HFFc6 (cell line): ENCODE measurements around the gene CLCN4. TPM values are rescaled to one million over a fixed set of nuclear protein-coding genes. Genes with fewer than 3 reads are reported as not detected.
A peak's percentile ranks its signal among the peaks of the same experiment; 100 is the strongest.

ENCODE experiments used
- DNase-seq: peaks from one replicate; pipeline ENCODE4 v3.0.0-alpha.2; 2018
- H3K27ac Mint-ChIP-seq: 2 replicates; pipeline ENCODE4 v1.8.0; 2020; ENCODE audit warnings: mild to moderate bottlenecking, mixed read lengths
- H3K27me3 Mint-ChIP-seq: 2 replicates; pipeline ENCODE4 v1.8.0; 2021; ENCODE audit warnings: mild to moderate bottlenecking, moderate library complexity, mixed read lengths; ENCODE audit not compliant: insufficient read depth
- H3K36me3 Mint-ChIP-seq: 2 replicates; pipeline ENCODE4 v1.8.0; 2021; ENCODE audit warnings: low read depth, mixed read lengths
- H3K4me1 Mint-ChIP-seq: 2 replicates; pipeline ENCODE4 v1.8.0; 2020; ENCODE audit warnings: low read depth, mixed read lengths
- H3K4me3 Mint-ChIP-seq: 2 replicates; pipeline ENCODE4 v1.8.0; 2020; ENCODE audit warnings: mild to moderate bottlenecking, moderate library complexity, mixed read lengths
- H3K9me3 Mint-ChIP-seq: 2 replicates; pipeline ENCODE4 v1.8.0; 2020; ENCODE audit warnings: mild to moderate bottlenecking, mixed read lengths
- total RNA-seq, 6 experiments: library from RNA; stranded (reverse); fragmentation: NEBNext Ultra II Directional; extraction: Animal tissue kit (Norgen Biotek cat#: 25700); gene quantifications; 2 replicates in 1 of 6; 3 replicates in 5 of 6; pipeline ENCODE4 v1.2.3, GENCODE V29; 2021
- TF ChIP-seq, protein P1 (sequence below): fragments of 200-600 bp; sonication (generic); IDR thresholded peaks from 2 replicates; pipeline ENCODE4 v1.5.0; 2021; ENCODE audit warnings: antibody characterized with exemption, mild to moderate bottlenecking

CLCN4 gene
- total RNA-seq, 6 experiments from 2014 or later = 0.14 to 0.17 TPM; not detected in 4

DNA sequence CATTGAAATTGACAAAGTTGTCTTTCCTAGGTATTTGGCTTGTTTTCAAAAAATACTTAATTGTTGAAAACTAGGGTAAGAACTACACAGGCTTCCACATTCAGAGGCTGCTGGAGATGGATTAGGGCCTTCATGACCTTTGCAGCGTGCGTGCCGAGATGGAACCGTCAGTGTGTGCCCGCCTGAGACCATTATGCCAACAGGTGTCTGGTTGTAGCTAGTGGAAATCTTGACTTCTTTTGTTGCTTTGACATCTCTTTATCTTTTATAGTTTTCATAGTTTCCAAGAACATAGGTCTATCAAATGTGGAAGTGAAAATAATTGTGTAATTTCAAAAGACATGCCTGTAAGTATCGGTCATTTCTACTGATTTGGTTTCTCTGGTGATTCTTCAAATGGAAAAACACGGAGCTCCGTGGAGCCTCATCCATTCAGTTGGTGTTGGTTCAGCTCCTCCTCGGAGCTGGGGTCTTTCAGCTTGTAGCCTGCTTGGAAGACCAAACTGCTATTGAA is 38.9 kb upstream of the CLCN4 start:
- Mint-ChIP-seq H3K4me3 (no peak overlapping the region), H3K27me3 (no peaks in the 10 kb centered on the region; the same call in 1 of the 2 replicates), H3K27ac (no peak overlapping the region), H3K9me3 (peaks cover 20% of the 10 kb centered on the region; the same call in 1 of the 2 replicates), H3K36me3 (peaks cover 51% of the 10 kb centered on the region), H3K4me1 (no peaks in the 10 kb centered on the region)
- TF ChIP-seq, protein P1, sequence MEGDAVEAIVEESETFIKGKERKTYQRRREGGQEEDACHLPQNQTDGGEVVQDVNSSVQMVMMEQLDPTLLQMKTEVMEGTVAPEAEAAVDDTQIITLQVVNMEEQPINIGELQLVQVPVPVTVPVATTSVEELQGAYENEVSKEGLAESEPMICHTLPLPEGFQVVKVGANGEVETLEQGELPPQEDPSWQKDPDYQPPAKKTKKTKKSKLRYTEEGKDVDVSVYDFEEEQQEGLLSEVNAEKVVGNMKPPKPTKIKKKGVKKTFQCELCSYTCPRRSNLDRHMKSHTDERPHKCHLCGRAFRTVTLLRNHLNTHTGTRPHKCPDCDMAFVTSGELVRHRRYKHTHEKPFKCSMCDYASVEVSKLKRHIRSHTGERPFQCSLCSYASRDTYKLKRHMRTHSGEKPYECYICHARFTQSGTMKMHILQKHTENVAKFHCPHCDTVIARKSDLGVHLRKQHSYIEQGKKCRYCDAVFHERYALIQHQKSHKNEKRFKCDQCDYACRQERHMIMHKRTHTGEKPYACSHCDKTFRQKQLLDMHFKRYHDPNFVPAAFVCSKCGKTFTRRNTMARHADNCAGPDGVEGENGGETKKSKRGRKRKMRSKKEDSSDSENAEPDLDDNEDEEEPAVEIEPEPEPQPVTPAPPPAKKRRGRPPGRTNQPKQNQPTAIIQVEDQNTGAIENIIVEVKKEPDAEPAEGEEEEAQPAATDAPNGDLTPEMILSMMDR = no peak
- no peak for DNase-seq

- H3K36me3 Mint-ChIP-seq = peaks cover 51% of the 10 kb centered on the region
- H3K4me3 Mint-ChIP-seq = no peak overlapping the region
- no peak for DNase-seq
- TF ChIP-seq, protein P1 = no peak
- H3K9me3 Mint-ChIP-seq = peaks cover 20% of the 10 kb centered on the region; the same call in 1 of the 2 replicates
- H3K27ac Mint-ChIP-seq = no peak overlapping the region
- H3K27me3 Mint-ChIP-seq = no peaks in the 10 kb centered on the region; the same call in 1 of the 2 replicates
- H3K4me1 Mint-ChIP-seq = no peaks in the 10 kb centered on the region
These were observed 38.2 kb upstream of the CLCN4 start for GRCh38 chrX:10118530-10118929.

DNA sequence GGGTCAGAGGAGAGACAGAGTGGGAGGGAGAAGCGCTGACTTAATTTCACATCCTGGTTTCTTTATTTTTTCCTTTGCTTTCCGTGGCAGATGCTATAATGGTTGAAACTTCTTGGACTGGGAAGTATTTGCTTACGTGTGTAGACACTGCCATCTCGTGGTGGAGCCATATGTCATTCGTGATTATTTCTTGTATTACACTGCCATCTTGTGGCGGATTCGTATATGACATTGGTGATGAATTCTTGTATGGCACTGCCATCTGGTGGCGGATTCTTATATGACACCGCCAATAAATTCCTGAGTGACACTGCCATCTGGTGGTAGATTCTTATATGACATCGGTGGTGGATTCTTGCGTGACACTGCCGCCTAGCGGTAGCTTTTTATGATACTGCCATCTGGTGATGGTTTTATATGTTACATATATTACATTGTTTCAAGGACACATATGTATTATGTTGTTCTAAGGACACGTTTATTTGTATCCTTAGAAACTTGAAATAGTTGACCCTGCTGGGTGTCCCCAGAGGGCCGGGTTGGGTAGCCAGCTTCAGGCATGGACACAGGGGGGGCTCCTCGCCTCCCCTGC is 37.3 kb upstream of the CLCN4 start:
- DNase-seq = peak; percentile 63
- Mint-ChIP-seq H3K36me3 (peaks cover 51% of the 10 kb centered on the region), H3K27ac (no peak overlapping the region), H3K4me1 (no peaks in the 10 kb centered on the region), H3K4me3 (no peak overlapping the region), H3K27me3 (no peaks in the 10 kb centered on the region; the same call in 1 of the 2 replicates), H3K9me3 (peaks cover 20% of the 10 kb centered on the region; the same call in 1 of the 2 replicates)
- TF ChIP-seq, protein P1 = peak; percentile 100

- peaks cover 56% of the 10 kb centered on the region for H3K36me3 Mint-ChIP-seq
- peaks cover 20% of the 10 kb centered on the region; the same call in 1 of the 2 replicates for H3K9me3 Mint-ChIP-seq
- H3K4me3 Mint-ChIP-seq = no peak overlapping the region
- H3K27me3 Mint-ChIP-seq = no peaks in the 10 kb centered on the region; the same call in 1 of the 2 replicates
- DNase-seq = no peak
- TF ChIP-seq, protein P1 = no peak
- no peaks in the 10 kb centered on the region for H3K4me1 Mint-ChIP-seq
- H3K27ac Mint-ChIP-seq = no peak overlapping the region
These were observed 36.4 kb upstream of the CLCN4 start for GRCh38 chrX:10120331-10120730.

GRCh38 chrX:10120828-10121227 is 35.9 kb upstream of the CLCN4 start:
- no peak overlapping the region for H3K27ac Mint-ChIP-seq

More at GRCh38 chrX:10120828-10121227, 35.9 kb upstream of the CLCN4 start:
- H3K9me3 Mint-ChIP-seq = peaks cover 20% of the 10 kb centered on the region; the same call in 1 of the 2 replicates
- no peak overlapping the region for H3K4me3 Mint-ChIP-seq
- no peak for DNase-seq
- no peaks in the 10 kb centered on the region; the same call in 1 of the 2 replicates for H3K27me3 Mint-ChIP-seq
- peaks cover 56% of the 10 kb centered on the region for H3K36me3 Mint-ChIP-seq
- H3K4me1 Mint-ChIP-seq = no peaks in the 10 kb centered on the region
- TF ChIP-seq, protein P1 = no peak
